HG03469 (cell line): Measurements from ENCODE around the gene NHSL2.

Experiments used
- ATAC-seq: cut with Tn5 transposase; IDR thresholded peaks from one replicate; pipeline ENCODE4 v1.9.1; 2021; ENCODE audit warnings: mild to moderate bottlenecking, moderate library complexity, moderate number of reproducible peaks; ENCODE audit not compliant: unreplicated experiment

NHSL2 gene

GRCh38 chrX:71989768-71990426 is 79.3 kb downstream of the NHSL2 start:
- ATAC-seq, result no peak

- ATAC-seq, result no peak
Observed at GRCh38 chrX:71990518-71990917, 79.9 kb downstream of the NHSL2 start.

GRCh38 chrX:71991164-71991563 is 80.5 kb downstream of the NHSL2 start:
- no peak for ATAC-seq

GRCh38 chrX:71992711-71993110 is 82.1 kb downstream of the NHSL2 start:
- ATAC-seq, result no peak

GRCh38 chrX:71993371-71993770 is 82.7 kb downstream of the NHSL2 start:
- ATAC-seq, result no peak

GRCh38 chrX:71994601-71995000 is 84.0 kb downstream of the NHSL2 start:
- no peak for ATAC-seq

GRCh38 chrX:71995122-71995521 is 84.5 kb downstream of the NHSL2 start:
- ATAC-seq, result no peak

- no peak for ATAC-seq
Observed at GRCh38 chrX:71996136-71996535, 85.5 kb downstream of the NHSL2 start.

- no peak for ATAC-seq
Observed at GRCh38 chrX:71996826-71997225, 86.2 kb downstream of the NHSL2 start.

GRCh38 chrX:71997320-71997719 is 86.7 kb downstream of the NHSL2 start:
- no peak for ATAC-seq

- no peak for ATAC-seq
Observed at GRCh38 chrX:71998836-71999509, 88.3 kb downstream of the NHSL2 start.

GRCh38 chrX:71999535-71999934 is 88.9 kb downstream of the NHSL2 start:
- ATAC-seq, result no peak

GRCh38 chrX:72001471-72001870 is 90.8 kb downstream of the NHSL2 start:
- no peak for ATAC-seq

GRCh38 chrX:72001906-72002305 is 91.3 kb downstream of the NHSL2 start:
- no peak for ATAC-seq

- ATAC-seq, result no peak
Observed at GRCh38 chrX:72002875-72003274, 92.2 kb downstream of the NHSL2 start.

GRCh38 chrX:72003811-72004750 is 93.4 kb downstream of the NHSL2 start:
- ATAC-seq, result no peak

GRCh38 chrX:72005046-72005445 is 94.4 kb downstream of the NHSL2 start:
- ATAC-seq, result no peak

- no peak for ATAC-seq
Observed at GRCh38 chrX:72006461-72006860, 95.8 kb downstream of the NHSL2 start.

GRCh38 chrX:72009731-72010130 is 99.1 kb downstream of the NHSL2 start:
- ATAC-seq, result no peak

GRCh38 chrX:72011734-72012133 is 101.1 kb downstream of the NHSL2 start:
- no peak for ATAC-seq

GRCh38 chrX:72015383-72015782 is 104.7 kb downstream of the NHSL2 start:
- ATAC-seq, result no peak
